Chondrocyte (in vitro differentiated cells): ENCODE measurements around the gene GATA3. TPM values are rescaled to one million over a fixed set of nuclear protein-coding genes. Genes with fewer than 3 reads are reported as not detected.

Experiments used
- DNase-seq: peaks from one replicate; pipeline ENCODE4 v3.0.0; 2021; ENCODE audit warnings: mixed read lengths, low spot score
- H3K27ac Mint-ChIP-seq: one replicate; pipeline ENCODE4 v1.8.0; 2021; ENCODE audit warnings: mild to moderate bottlenecking, moderate library complexity, mixed read lengths; ENCODE audit not compliant: unreplicated experiment
- H3K27me3 Mint-ChIP-seq: 2 replicates; pipeline ENCODE4 v1.8.0; 2021; ENCODE audit warnings: low read depth, mixed read lengths
- H3K36me3 Mint-ChIP-seq: 2 replicates; pipeline ENCODE4 v1.8.0; 2021; ENCODE audit warnings: low read depth, mixed read lengths
- H3K4me1 Mint-ChIP-seq: 2 replicates; pipeline ENCODE4 v1.8.0; 2021; ENCODE audit warnings: low read depth, mild to moderate bottlenecking, mixed read lengths
- H3K4me3 Mint-ChIP-seq: one replicate; pipeline ENCODE4 v1.8.0; 2021; ENCODE audit warnings: mild to moderate bottlenecking, moderate library complexity, mixed read lengths; ENCODE audit not compliant: unreplicated experiment
- H3K9me3 Mint-ChIP-seq: 2 replicates; pipeline ENCODE4 v1.8.0; 2021; ENCODE audit warnings: low read depth, mixed read lengths
- CTCF ChIP-seq: fragments of 200-600 bp; sonication (generic); IDR thresholded peaks from 2 replicates; pipeline ENCODE4 v1.5.0; 2021; ENCODE audit warnings: antibody characterized with exemption, mild to moderate bottlenecking, moderate library complexity
- total RNA-seq: library from RNA; stranded (reverse); gene quantifications from 3 replicates; pipeline ENCODE4 v1.2.1, GENCODE V29; 2021

The GATA3 gene
- total RNA-seq, 1 donor from 2014 or later, result not detected

- Mint-ChIP-seq H3K4me3 (no peak overlapping the region), H3K27ac (no peak overlapping the region), H3K4me1 (peaks cover 7% of the 10 kb centered on the region), H3K36me3 (peaks cover 4% of the 10 kb centered on the region), H3K9me3 (no peaks in the 10 kb centered on the region), H3K27me3 (peaks cover 77% of the 10 kb centered on the region)
- DNase-seq, result no peak
- TF ChIP-seq CTCF, result no peak
These were observed 17.8 kb upstream of the GATA3 start for GRCh38 chr10:8036506-8037198.

- Mint-ChIP-seq H3K4me1 (peaks cover 7% of the 10 kb centered on the region), H3K27me3 (peaks cover 78% of the 10 kb centered on the region), H3K36me3 (peaks cover 4% of the 10 kb centered on the region), H3K4me3 (no peak overlapping the region), H3K27ac (no peak overlapping the region), H3K9me3 (no peaks in the 10 kb centered on the region)
- no peak for TF ChIP-seq CTCF
- no peak for DNase-seq
These were observed 17.2 kb upstream of the GATA3 start for GRCh38 chr10:8037199-8037801.

- TF ChIP-seq CTCF, result no peak
- Mint-ChIP-seq H3K36me3 (peaks cover 6% of the 10 kb centered on the region), H3K4me1 (peaks cover 10% of the 10 kb centered on the region), H3K27me3 (peaks cover 79% of the 10 kb centered on the region), H3K27ac (no peak overlapping the region), H3K9me3 (no peaks in the 10 kb centered on the region), H3K4me3 (no peak overlapping the region)
- DNase-seq, result no peak
These were observed 16.3 kb upstream of the GATA3 start for GRCh38 chr10:8037941-8038894.

GRCh38 chr10:8039321-8039881, 15.1 kb upstream of the GATA3 start:
- DNase-seq, result no peak
- no peak for TF ChIP-seq CTCF
- peaks cover 80% of the 10 kb centered on the region for H3K27me3 Mint-ChIP-seq
- H3K4me3 Mint-ChIP-seq, result no peak overlapping the region
- no peak overlapping the region for H3K27ac Mint-ChIP-seq
- H3K36me3 Mint-ChIP-seq, result peaks cover 8% of the 10 kb centered on the region
- H3K4me1 Mint-ChIP-seq, result peaks cover 15% of the 10 kb centered on the region
- H3K9me3 Mint-ChIP-seq, result no peaks in the 10 kb centered on the region

- Mint-ChIP-seq H3K4me1 (peaks cover 21% of the 10 kb centered on the region), H3K27me3 (peaks cover 83% of the 10 kb centered on the region)
These were observed 13.8 kb upstream of the GATA3 start for GRCh38 chr10:8040651-8041050.

More at GRCh38 chr10:8040651-8041050, 13.8 kb upstream of the GATA3 start:
- no peak for TF ChIP-seq CTCF
- no peak overlapping the region for H3K27ac Mint-ChIP-seq
- no peak for DNase-seq
- no peak overlapping the region for H3K4me3 Mint-ChIP-seq
- peaks cover 5% of the 10 kb centered on the region for H3K36me3 Mint-ChIP-seq
- no peaks in the 10 kb centered on the region for H3K9me3 Mint-ChIP-seq
